ENCODE results near the gene RPL37.
A peak's percentile ranks its signal among the peaks of the same experiment; 100 is the strongest.
"Not testable (repeated sequence)": the region's sequence is repeated elsewhere in the genome, so short reads cannot be mapped to it uniquely, and the experiment has no call there.

RPL37 gene

DNA sequence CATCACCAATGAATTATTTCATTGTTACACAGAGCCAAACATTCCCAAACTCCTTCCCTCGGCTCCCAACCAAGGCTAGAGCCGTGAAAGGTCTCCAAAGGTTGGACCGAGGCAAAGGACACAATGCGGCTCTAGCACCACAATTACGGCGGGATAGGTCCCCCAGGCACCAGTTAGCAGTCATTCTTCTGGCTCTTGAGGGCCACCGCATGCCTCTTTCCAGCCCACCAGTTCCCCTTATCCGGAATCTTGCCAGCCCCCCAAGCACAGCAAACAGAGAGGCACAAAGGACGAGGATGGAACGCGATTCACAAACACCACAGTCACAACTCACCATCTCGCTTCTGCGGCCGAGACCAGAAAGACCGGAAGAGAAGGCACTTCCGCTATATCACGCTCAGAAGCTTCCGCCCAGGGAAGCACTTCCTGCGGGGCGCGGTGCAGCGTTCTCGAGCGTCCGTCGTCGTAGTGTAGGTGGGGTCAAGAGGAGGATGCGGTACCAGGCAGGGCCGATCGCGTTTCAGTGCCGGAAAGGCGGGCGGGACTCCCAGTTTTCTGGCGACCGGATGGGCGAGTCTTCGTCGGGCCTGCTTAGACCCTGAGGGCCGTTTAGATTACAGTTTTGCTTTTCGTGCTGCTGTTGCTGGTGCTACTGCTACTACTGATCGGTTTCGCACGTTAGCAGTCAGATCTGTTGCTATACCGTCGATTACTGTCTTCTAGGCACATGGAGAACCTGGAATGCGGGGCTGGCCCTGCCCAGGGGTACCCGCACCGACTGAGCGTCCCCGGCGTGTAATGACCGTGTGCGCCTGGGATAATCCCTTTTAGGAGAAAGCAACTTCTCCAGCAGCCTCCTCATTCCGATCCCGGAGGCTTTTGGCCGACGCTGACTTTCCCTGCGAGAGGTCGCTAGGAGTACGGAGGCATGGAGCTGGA, at the start of gene RPL37:
RPL37 (minus strand) TSS at position 374 of the 939 bp plus-strand sequence; CDS start at position 337, 37 bp downstream.
- peak; percentile 75 for DNase-seq

DNA sequence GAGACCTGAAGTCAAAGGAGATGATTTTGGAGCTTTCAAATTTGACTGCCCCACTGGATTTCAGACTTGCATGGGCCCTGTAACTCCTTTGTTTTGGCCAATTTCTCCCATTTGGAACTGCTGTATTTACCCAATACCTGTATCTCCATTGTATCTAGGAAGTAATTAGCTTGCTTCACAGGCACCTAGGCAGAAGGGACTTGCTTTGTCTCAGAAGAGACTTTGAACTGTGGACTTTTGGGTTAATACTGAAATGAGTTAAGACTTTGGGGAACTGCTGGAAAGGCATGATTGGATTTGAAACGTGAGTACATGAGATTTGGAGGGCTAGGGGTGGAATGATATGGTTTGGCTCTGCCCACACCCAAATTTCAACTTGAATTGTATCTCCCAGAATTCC, 48.0 kb upstream of the RPL37 start:
- DNase-seq = not testable (repeated sequence)

DNA sequence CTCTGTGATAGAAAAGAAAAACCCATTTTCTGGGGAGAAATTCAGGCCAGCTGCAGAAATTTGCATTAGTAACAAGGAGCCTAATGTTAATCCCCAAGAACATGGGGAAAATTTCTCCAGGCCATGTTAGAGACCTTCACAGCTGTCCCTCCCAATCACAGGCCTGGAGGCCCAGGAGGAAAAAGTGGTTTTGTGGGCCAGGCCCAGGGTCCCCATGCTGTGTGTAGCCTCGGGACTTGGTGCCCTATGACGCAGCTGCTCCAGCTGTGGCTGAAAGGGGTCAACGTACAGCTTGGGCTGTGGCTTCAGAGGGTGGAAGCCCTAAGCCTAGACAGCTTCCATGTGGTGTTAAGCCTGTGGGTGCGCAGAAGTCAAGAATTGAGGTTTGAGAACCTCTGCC, 47.3 kb upstream of the RPL37 start:
- no peak for DNase-seq

DNA sequence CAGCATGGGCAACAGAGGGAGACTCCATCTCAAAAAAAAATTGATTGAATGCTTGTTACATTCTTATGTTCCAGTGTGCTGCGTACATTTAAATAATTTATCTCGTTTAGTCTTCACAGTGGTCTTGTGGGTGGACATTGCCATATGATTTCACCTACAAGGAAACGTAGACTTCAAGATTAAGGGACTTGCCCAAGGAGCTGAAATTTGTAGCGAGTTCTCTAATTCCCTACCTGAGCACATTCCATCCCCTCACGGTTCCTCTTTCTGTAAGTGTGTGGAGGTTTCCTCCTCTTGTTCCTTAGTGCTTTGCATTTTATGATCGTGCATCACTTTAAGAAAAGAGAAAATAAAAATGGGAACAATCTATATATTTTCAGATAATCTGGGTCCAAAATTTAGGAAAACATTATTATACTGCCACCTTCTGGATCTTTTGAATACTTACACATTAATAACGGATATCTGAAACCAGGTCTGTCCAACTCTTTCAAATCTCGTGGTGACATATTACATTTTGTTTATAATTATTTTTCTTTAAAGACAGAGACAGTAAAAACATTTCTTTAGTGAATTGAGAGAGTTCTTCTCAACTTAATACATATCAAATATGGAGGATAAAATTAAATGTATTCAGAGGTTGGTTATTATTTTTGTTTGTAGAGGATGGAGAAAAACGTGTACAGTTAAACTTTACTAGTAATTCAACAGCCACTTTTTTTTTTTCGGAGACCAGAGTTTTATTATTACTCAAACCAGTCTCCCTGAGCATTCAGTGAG, 44.3 kb upstream of the RPL37 start:
- no peak for DNase-seq

DNA sequence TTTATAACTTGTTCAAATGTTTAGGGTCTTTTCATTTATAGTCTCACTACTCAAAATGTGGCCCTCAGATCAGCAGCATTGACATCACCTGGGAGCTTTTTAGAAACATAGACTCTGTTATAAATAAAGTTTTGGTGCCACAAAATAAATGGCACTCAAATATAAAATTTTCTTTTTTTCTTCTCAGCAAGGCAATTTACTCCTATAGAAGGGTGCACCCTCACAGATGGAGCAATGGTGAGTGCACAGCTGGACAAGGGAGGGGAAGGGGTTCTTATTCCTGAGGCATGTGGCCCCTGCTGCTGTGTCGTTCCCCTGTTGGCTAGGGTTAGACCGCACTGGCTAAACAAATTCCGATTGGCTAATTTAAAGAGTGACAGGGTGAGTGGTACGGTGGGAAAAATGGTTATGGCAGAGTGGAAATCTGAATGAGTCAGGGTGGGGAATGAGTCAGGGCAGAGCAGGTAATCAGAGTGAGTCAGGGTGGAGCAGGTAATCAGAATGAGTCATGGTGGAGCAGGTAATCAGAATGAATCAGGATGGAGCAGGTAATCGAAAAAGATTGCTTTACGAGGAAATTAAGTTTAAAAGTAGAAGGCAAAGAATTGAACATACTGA, 42.5 kb upstream of the RPL37 start:
- no peak for DNase-seq

DNA sequence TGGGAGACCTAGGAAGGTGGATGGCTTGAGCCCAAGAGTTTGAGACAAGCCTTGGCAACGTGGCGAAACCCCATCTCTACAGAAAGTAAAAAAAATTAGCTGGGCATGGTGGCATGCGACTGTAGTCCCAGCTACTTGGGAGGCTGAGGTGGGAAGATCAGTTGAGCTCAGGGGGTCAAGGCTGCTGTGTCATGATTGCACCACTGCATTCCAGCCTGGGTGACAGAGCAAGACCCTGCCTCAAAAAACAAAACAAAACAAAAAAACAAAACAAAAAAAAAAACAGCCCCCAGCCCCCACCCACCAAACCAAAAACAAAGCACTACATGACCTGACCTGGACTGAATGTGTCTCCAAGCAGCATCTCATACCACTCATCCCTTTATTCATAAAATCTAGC, 40.9 kb upstream of the RPL37 start:
- DNase-seq = no peak

DNA sequence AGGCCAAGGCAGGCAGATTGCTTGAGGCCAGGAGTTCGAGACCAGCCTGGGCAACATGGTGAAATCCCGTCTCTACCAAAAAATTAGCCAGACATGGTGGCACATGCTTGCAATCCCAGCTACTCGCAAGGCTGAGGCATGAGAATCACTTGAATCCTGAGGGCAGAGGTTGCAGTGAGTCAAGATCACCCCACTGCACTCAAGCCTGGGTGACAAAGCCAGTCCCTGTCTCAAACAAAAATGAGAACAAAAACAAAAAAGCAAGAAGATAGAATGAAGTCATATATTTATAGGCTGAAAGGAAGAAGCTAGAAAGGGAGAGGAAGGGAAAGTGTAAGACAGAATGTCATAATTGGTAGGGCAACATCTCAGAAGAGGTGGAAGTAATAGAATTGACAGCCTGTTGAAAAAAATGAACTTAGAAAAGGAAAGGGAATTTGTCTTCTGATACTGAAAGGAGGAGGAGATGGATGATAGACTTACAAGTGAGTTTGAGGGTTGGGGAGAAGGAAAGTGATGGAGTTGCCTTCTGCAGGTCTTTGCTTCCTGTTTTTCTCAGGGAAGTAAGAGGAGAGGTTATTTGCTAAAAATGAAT, 38.4 kb upstream of the RPL37 start:
- DNase-seq = no peak

DNA sequence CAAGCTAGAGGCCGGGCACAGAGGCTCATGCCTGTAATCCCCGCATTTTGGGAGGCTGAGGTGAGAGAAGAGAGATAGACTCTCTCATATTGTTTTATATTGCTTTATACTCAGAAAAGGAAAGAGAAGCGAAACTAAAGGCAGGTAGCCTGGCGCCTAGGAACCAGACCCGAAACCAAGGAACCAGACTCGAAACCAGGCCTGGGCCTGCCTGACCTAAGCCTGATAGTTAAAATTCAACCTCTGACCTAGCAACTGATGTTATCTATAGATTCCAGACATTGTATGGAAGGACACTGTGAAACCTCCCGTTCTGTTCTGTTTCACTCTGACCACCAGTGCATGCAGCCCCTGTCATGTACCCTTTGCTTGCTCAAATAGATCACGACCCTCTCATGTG, 37.2 kb upstream of the RPL37 start:
- DNase-seq = not testable (repeated sequence)

DNA sequence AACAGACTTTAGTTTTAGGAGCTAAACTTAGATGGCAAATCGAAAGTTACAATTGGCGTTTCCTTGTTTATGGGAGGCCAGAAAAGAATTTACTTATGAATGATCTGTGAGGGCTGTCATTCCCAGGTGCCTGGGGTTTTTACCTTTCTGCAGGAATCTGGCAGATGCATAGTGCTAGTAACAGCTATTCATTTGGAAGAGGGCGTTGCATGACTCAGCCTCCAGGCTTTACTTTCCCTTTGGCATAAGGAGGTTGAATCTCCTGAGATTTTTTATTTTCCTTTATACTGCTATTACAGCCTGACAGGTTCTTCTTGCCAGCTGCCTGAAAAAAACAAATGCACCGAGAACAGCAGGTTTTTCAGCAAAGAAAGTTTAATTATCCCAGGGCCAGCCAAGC, 36.2 kb upstream of the RPL37 start:
- no peak for DNase-seq

DNA sequence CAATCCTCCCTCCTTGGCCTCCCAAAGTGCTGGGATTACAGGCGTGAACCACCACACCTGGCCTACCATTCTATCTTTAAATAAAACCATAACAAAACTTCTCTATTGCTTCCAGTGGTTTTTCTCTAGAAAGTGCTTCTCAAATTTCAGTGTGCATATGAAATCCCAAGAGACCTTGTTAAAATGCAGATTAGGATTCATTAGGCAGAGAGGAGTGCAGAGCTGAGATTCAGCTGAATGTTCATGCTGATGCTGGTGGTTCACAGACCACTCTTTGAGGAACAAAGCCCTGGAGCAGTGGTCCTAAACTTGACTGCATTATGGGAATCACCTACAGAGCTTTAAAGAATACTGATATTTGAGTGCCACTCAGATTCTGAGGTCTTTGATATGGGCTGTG, 34.4 kb upstream of the RPL37 start:
- DNase-seq = no peak

DNA sequence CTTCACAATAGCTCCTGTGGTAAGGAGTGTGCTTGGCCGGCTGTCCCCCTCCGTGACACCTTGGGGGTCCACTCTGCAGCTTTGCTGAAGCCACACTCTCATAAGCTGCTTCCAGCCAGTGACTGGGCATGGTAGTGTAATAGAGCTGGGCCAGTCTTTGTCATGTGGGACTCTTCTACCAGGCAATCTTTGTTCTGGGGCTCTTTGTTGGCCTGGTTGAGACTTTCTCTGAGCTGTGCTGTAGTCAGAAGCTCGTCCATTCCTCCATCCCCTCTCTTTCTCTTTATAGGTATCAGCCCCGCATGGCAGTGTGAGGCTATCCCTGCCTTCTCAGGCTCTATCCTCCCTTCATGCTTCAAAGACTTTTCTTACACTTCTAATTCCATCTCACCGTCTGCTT, 31.8 kb upstream of the RPL37 start:
- DNase-seq = no peak

DNA sequence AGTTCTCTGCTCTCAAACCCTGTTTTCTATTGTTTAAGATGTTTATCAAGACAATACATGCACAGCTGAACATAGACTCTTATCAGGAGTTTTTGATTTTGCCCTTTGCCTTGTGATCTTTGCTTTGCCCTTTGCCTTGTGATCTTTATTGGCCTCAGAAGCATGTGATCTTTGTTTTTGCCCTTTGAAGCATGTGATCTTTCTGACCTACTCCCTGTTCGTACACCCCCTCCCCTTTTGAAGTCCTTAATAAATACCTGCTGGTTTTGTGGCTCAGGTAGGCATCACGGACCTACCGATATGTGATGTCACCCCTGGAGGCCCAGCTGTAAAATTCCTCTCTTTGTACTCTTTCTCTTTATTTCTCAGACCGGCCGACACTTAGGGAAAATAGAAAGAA, 30.0 kb upstream of the RPL37 start:
- not testable (repeated sequence) for DNase-seq

DNA sequence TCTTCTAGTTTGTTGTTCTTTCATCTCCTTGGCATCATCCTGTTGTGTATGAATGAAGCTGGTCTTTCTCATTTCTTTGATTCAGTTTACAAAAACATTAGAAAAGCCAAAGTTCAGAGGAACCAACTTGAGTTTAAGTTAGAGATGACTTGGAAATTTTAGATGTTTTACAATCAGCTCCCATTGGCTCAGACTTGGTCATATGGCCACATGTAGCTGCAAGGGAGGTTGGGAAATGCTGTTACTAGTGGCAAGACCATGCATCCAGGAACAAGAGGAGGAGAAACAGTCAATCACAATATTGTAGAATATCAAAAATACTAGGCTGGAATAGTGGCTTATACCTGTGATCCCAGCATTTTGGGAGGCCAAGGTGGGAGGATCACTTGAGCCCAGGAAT, 25.7 kb upstream of the RPL37 start:
- DNase-seq = no peak

DNA sequence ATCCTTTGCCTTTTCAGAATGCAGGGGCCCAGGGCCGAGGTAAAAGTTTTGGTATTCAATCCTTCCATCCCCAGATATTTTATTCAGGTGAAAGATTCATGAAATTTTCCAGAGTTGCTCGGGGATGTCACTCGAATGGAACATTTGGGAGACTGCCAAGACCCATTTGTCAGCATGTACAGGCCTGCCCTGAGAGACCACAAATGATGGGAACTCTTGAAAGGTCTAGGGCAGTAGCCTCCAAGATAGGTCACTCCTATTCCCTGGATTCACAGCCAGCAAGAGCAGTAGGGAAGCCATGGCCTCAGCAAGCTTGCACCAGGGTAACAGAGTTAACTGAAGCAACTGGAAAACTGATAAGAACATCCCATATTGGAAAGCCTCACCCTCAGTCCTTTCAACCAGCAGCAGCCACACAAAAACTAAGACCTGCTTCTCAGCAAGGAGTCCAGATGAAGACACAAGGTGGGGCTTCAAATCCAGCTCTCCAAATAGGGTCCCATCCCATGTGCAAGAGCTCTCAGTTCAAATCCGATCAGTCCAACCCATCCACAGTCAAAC, 18.7 kb upstream of the RPL37 start:
- no peak for DNase-seq

DNA sequence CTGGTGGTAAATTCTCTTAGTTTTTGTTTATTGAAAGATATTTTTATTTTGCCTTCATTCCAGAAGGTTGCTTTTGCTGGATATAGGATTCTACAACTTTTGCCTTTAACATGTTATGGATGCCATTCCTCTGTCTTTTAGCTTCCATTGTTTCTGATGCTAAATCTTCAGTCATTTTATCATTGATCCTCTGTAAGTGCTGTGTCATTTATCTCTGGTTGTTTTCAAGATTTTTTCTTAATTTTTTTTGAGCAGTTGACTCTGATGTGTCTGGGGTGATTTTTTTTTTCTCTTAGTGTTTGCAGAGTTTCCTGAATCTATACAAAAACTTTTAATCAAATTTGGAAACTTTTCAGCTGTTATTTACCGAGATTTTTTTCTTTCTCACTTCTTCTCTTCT, 12.5 kb upstream of the RPL37 start:
- DNase-seq = no peak

DNA sequence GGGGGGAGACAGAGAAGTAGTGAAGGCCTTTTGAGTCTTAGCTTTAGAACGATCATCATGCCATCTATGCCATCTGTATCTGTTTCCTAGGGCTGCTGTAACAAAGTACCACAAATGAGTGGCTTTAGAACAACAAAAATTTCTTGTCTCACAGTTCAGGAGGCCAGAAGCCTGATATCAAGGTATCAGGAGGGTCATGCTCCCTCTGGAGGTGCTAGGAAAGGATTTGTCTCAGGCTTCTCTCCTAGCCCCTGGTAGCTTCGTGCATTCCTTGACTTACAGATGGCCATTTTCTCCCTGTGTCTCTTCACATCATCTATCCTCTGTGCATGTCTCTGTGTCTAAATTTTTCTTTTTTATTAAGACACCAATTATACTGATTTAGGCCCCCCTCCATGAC, 11.3 kb upstream of the RPL37 start:
- no peak for DNase-seq

DNA sequence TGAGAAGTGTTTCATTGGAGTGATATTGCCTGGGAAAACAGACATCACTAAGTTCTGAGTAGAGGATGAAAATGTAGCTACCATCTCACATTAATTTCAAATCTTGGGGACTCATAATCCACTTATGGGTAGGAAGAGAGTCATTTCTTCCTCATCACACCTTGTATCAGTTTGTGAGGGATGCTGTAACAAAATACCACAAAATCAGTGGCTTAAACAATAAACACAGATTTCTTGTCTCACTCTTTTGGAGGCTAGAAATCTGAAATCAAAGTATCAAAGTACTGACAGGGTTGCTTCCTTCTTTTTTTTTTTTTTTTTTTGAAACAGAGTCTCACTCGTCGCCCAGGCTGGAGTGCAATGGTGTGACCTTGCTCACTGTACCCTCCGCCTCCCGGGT, 9.5 kb upstream of the RPL37 start:
- no peak for DNase-seq

DNA sequence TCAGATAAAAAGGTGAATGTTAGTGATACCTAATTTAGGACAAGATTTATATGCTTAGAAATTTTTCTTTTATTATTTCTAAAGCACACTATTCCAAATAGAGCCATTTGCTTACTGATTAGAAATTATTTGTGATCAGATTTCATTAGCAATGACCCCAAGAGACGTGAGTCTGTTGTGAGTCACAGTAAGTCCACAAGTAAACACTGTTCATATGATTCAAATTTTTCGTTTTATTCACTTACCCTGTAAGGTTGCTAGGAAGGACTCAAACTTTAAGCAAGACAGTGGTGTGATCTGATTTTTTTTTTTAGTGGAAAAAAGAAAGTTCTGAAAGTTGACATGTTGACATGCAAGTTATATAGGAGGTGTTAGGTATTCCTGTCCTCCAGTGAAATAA, 7.3 kb upstream of the RPL37 start:
- DNase-seq = no peak

DNA sequence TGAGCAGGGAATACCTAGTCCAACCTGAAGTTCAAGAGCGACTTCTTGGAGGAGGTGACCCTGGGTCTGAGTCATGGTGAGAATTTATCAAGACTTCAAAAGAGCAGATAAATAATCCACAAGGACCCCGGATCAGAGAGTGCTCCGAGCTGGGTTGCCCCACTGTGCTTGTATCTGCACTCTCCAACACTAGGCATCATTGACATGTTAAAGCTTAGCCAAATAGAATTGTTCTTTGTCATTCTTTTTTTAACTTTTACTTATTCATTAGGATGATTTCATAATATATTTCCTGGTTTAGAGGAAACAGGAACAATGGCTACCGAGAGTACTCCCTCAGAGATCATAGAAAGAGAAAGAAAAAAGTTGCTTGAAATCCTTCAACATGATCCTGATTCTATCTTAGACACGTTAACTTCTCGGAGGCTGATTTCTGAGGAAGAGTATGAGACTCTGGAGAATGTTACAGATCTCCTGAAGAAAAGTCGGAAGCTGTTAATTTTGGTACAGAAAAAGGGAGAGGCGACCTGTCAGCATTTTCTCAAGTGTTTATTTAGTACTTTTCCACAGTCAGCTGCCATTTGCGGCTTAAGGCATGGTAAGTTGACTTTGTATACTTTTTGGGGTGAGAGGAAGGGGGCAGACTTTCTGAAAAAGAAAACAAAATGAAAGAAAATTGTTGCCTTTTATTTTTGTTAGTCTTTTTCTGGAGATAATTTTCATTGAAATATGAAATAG, 6.2 kb upstream of the RPL37 start, which contains the start of gene CARD6:
CARD6 (plus strand) TSS at position 300 of the 738 bp plus-strand sequence; CDS start at position 316, 16 bp downstream.
- DNase-seq = no peak

DNA sequence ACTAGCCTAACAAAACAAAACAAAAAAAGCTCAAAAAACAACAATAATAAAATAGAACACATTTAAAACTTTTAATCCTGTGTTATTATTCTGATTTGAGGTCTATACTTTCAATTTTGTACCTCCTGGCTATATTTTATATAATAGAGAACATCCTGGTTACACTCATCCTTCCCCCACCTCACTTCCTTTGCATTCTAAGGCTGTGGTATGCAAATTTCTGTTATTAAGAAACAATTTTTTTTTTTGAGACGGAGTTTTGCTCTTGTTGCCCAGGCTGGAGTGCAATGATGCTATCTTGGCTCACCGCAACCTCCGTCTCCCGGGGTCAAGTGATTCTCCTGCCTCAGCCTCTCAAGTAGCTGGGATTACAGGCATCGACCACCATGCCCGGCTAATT, 3.1 kb upstream of the RPL37 start:
- no peak for DNase-seq

DNA sequence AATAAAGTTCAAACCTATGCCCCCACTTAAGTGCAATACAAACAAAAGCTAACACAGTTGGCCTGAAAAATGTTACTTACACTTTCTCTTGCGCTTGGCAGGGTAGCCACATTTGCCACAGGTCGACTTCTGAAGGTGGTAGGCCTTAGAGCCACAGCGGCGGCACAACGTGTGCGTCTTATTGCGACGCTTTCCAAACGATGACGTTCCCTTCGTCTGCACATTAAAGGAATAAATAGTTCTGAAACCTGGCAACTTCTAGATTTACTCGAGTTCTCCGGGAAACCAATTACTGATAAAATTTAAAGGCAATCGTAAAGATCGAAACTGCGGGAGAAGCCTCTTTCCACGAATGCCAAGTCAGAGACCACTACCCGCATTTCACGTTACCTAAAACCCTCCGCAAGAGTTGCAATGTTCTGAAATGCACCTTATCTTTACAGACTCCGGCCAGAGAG, 602 bp downstream of the RPL37 start:
- no peak for DNase-seq

DNA sequence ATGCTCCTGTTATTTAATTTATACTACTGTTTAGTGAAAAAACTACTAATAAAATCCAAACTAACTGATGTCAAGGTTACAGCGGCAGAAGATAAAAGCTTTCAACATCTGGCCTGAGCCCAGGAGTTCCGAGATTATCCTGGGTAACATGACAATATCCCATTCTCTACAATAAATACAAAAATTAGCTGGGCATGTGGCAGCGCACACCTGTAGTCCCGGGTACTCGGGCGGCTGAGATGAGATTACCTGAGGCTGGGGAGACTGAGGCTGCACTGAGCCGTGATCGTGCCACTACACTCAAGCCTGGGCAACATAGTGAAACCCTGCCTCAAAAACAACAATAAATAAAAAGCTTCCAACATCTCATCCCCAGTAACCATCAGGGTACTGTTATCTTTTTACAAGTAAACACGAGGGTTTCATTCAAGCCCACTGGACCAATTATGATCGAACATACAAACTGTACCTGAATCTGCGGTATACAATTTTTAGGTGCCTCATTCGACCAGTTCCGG, 1.3 kb downstream of the RPL37 start:
- no peak for DNase-seq

Measured in NCI-H187 treated with DMSO at 0.1 percent for 48 hours (cell line).